Stimulated activated CD4-positive, alpha-beta T cell treated with anti-CD3 and anti-CD28 coated beads, Interleukin-15, amount 100 ng/mL, for 1 hour (primary cell): ENCODE measurements around the gene CEP97.

Experiments used
- DNase-seq, 2 donors: peaks; one replicate each; pipeline ENCODE4 v3.0.0-alpha.2; 2020; ENCODE audit warnings: low read depth in 1 of 2, low spot score in 1 of 2

CEP97 gene

DNA sequence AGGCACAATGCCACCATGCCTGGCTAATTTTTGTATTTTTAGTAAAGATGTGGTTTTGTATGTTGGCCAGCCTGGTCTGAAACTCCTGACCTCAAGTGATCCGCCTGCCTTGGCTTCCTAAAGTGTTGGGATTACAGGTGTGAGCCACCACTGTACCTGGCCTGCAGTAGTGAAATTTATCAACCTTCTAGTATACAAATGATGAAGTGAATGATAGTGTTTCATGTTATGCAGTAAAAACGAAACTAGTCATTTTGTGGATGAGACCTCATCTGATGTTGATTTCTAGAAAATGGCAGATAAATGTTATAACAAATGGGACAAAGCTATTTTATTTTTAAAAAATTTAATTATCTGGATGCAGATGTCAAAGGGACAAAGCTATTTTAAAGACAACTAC lies 87.5 kb downstream of the CEP97 start:
- no peak for DNase-seq

DNA sequence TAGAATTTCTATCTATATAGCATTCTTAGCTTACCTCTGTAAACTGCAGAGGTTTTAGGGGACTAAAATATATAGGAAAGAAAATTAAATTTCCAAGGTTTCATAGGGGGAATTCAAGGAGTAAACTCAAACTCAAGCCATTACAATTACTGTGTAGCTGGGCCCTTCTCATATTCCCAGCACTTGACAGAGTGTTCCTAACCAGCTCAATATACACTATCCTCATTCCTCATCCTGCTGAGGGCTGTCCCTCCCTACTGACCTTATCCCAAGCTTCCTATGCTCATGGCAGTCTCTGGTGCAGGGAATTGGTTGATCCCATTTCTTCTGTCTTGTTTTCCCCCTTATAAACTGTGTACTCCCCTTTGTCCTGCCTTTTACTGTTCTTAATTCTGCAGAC lies 88.5 kb downstream of the CEP97 start:
- no peak for DNase-seq

DNA sequence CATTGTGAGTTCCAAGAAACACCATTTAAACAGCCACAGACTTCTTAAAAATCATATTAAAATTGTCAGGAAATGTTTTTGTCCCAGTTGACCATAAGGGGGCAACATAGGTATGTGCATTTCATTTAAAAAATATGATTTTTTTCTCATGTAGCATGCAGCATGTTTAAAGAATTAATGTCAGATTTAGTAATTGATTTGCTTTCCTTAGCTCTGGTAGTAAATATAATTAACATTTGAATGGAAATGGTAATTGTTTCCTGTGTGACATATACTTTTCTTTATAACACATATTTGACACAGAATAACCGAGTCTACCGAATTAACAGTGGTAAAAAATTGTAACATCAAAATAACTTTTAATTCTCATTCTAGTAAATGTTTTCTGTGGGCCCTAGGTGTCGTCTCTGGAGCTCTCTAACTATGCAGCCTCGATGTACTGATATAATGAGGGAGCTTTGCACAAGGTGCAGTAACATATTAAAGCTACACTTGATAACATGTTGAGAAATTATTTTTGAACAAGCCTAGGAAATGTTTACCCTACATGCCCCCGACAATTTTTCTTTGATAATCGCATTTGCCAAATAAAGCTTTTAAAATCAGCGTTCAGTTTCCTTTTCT lies 89.5 kb downstream of the CEP97 start:
- no peak for DNase-seq

DNA sequence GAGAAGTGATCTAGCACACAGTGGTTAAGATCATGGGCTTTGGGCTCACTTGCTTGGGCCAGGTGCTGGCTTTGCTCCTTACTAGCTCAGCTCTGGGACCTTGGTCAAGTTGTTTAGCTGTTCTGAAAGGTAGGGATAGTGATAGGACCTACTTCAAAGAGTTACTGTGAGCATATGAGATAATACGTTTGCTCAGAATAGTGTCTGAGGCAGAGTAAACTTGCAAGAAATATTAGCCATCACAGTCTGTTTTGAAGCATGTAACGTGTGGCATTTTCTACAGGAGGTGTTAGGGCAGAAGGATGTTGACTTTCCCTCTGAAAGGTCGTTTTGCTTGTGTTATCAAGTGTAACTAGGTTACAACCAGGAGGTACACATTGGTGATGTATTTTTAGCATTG lies 90.4 kb downstream of the CEP97 start:
- no peak for DNase-seq

DNA sequence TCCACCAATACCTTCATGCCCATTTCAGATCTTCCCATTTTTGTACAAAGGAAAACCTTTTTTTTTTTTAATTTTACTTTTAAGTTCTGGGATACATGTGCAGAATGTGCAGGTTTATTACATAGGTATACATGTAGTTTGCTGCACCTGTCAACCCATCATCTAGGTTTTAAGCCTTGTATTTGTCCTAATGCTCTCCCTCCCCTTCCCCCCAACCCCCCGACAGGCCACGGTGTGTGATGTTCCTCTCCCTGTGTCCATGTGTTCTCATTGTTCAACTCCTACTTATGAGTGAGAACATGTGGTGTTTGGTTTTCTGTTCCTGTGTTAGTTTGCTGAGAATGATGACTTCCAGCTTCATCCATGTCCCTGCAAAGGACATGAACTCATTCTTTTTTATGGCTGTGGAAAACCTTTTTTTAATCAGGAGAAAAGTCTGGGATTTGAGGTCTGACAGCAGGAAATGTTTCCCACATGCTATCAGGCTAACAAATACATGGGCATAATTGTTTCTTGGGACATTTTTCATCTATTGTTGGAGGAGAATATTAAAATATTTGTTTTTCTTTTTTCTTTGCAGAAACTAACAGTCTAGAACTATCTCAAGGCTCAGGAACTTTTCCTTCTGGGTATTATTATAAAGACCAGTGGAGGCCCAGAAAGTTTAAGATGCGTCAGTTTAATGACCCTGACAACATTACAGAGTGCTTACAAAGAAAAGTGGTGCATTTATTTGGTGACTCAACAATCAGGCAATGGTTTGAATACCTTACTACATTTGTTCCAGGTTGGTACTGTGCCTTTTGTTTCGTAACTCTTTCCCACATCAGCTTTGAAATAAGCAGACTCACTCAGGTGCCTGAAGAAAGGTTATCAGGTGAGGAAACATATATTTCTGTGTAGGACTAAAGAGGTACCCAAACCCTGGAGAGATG lies 92.1 kb downstream of the CEP97 start:
- no peak for DNase-seq

DNA sequence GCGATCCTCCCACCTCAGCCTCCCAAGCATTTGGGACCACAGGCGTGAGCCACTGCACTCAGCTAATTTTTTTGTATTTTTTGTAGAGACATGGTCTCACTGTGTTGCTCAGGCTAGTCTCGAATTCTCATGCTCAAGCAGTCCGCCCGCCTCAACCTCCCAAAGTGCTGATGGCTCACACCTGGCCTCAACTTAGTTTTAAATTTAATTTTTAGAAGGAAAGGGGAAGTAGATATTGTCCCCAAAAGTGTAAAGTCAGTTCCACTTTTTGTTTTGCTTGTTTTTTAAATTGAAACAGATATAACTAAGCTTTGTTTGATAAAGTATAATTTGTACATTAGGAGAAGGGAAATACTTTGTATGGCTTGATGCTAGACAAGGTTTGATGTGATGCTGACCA lies 93.6 kb downstream of the CEP97 start:
- no peak for DNase-seq

DNA sequence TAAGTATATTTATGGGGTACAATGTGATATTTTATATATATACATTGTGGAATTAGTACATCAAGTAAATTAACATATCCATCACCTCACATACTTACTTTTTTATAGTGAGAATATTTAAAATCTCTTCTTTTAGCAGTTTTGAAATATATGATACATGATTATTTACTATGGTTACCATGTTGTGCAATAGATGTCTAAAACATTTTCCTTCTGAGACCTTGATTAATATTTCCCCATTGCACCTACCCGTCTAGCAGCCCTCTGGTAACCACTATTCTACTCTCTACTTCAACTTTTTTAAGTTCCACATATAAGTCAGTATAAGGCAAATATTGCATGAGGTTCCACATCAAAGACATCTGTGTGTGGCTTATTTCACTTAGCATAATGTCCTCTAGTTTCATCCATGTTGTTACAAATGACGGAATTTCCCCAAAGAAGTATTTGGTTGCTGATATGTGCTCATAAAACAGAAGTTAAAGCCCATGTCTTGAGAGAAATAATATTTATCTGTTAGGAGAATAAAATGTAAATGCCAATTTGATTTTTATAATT lies 95.3 kb downstream of the CEP97 start:
- no peak for DNase-seq
